ENCODE measurements around the gene SPAG7. TPM values are rescaled to one million over a fixed set of nuclear protein-coding genes. Genes with fewer than 3 reads are reported as not detected.

The SPAG7 gene
- total and polyA plus RNA-seq, 4 donors: 63.8 to 101 (median 75.8) TPM

DNA sequence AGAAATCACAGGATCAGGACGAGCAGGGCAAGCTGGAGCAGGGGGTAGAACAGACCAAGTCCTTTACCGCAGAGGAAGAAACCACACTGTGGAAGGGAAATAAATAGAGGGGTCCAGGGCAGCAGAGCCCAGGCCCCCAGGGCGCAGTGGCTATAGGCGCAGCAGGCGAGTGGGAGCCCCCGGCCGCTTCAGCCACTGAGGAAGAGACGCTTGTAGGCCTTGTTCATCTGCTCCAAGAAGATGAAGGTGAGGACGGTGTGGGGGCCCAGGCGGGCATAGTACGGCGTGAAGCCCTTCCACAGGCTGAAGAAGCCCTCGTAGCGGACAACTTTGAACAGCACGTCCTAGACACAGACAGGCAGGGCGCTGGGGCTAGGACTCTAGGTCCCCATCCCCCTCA is 30.1 kb downstream of the SPAG7 start:
- peaks cover 4 to 34% (median 13%) of the 10 kb centered on the region in 5 donors for H3K4me1 ChIP-seq (ENCODE audit: control insufficient read depth in 5 of 5, insufficient read depth in 5 of 5, low read length in 5 of 5)
- 94 to 96% methylated on average over 16 of the region's 16 CpGs for WGBS, 2 donors

DNA sequence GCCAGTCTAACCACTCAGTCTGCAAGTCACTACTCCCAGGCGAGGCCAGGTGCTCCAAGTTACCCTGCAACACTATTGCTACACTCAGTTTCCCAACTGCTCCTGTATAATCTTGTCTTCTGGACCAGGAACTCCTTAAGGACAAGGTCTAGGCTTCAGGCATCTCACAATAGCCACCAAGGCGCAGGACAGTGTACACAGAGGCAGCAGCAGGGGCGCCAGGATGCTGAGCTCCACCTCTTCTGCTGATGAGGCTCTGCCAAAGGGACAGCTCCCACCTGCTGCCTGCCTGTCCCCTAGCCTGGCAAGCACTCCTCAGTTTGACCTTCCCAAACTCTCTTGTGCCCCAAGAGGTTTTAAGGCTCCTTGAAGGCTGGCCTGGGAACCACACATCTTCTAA is 31.2 kb downstream of the SPAG7 start:
- TF ChIP-seq, protein P1, sequence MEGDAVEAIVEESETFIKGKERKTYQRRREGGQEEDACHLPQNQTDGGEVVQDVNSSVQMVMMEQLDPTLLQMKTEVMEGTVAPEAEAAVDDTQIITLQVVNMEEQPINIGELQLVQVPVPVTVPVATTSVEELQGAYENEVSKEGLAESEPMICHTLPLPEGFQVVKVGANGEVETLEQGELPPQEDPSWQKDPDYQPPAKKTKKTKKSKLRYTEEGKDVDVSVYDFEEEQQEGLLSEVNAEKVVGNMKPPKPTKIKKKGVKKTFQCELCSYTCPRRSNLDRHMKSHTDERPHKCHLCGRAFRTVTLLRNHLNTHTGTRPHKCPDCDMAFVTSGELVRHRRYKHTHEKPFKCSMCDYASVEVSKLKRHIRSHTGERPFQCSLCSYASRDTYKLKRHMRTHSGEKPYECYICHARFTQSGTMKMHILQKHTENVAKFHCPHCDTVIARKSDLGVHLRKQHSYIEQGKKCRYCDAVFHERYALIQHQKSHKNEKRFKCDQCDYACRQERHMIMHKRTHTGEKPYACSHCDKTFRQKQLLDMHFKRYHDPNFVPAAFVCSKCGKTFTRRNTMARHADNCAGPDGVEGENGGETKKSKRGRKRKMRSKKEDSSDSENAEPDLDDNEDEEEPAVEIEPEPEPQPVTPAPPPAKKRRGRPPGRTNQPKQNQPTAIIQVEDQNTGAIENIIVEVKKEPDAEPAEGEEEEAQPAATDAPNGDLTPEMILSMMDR (IDR thresholded peaks at IDR 0.05; ENCODE audit: control extremely low read depth, extremely low read depth): no peak
- H3K27ac ChIP-seq (ENCODE audit: low read depth in 1 of 2, low read length in 1 of 2): no peak overlapping the region
- no peak for DNase-seq
- H3K9ac ChIP-seq (ENCODE audit: insufficient read depth in 1 of 2, low read length in 2 of 2): no peak overlapping the region
- no peaks in the 10 kb centered on the region for H3K27me3 ChIP-seq (ENCODE audit: control insufficient read depth in 3 of 3, insufficient read depth in 3 of 3, low read length in 2 of 3)
- WGBS, 2 donors: 92% methylated on average over 3 of the region's 3 CpGs
- H3K4me1 ChIP-seq (ENCODE audit: control insufficient read depth in 5 of 5, insufficient read depth in 5 of 5, low read length in 5 of 5): peaks cover 4 to 29% (median 10%) of the 10 kb centered on the region in 5 donors
- no peak overlapping the region for H3K4me3 ChIP-seq
- ATAC-seq (ENCODE audit: insufficient read depth, low FRiP score): no peak
- no peaks in the 10 kb centered on the region for H3K9me3 ChIP-seq (ENCODE audit: control insufficient read depth in 4 of 4, insufficient read depth in 3 of 4, low read length in 3 of 4)
- H3K36me3 ChIP-seq (ENCODE audit: control insufficient read depth in 4 of 4, insufficient read depth in 4 of 4, low read length in 4 of 4): peaks cover 0 to 13% (median 10%) of the 10 kb centered on the region in 4 donors

More for the DNA sequence above, 30.1 kb downstream of the SPAG7 start:
- TF ChIP-seq, protein P1 (IDR thresholded peaks at IDR 0.05; ENCODE audit: control extremely low read depth, extremely low read depth): no peak
- no peak overlapping the region for H3K27ac ChIP-seq (ENCODE audit: low read depth in 1 of 2, low read length in 1 of 2)
- no peak overlapping the region for H3K4me3 ChIP-seq
- H3K9me3 ChIP-seq (ENCODE audit: control insufficient read depth in 4 of 4, insufficient read depth in 3 of 4, low read length in 3 of 4): no peaks in the 10 kb centered on the region
- H3K9ac ChIP-seq (ENCODE audit: insufficient read depth in 1 of 2, low read length in 2 of 2): no peak overlapping the region
- ATAC-seq (ENCODE audit: insufficient read depth, low FRiP score): no peak
- peaks cover under 1 to 16% (median 12%) of the 10 kb centered on the region in 4 donors for H3K36me3 ChIP-seq (ENCODE audit: control insufficient read depth in 4 of 4, insufficient read depth in 4 of 4, low read length in 4 of 4)
- no peaks in the 10 kb centered on the region for H3K27me3 ChIP-seq (ENCODE audit: control insufficient read depth in 3 of 3, insufficient read depth in 3 of 3, low read length in 2 of 3)
- DNase-seq: no peak

DNA sequence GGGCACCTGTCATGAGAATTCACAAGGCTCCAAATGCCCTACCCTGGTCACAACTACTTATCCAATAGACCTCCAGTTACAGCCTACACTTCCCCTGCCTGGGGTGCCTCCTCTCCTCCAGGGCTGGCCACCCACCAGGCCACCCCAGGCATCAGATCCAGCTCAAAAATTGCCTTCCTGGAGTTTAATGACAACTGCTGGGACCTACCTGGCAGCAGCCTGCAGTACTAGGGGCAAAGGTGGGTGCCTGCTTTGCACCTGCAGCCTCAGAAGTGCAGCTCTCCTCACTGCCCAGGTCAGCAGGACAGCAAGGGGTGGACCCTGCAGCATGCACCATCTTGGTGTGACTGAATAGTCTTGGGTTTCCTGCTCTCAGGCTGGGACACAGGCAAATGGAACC is 32.0 kb downstream of the SPAG7 start:
- H3K4me3 ChIP-seq: no peak overlapping the region
- TF ChIP-seq, protein P1 (IDR thresholded peaks at IDR 0.05; ENCODE audit: control extremely low read depth, extremely low read depth): no peak
- no peak for ATAC-seq (ENCODE audit: insufficient read depth, low FRiP score)
- H3K27me3 ChIP-seq (ENCODE audit: control insufficient read depth in 3 of 3, insufficient read depth in 3 of 3, low read length in 2 of 3): no peaks in the 10 kb centered on the region
- no peaks in the 10 kb centered on the region for H3K9me3 ChIP-seq (ENCODE audit: control insufficient read depth in 4 of 4, insufficient read depth in 3 of 4, low read length in 3 of 4)
- no peak overlapping the region for H3K9ac ChIP-seq (ENCODE audit: insufficient read depth in 1 of 2, low read length in 2 of 2)
- H3K36me3 ChIP-seq (ENCODE audit: control insufficient read depth in 4 of 4, insufficient read depth in 4 of 4, low read length in 4 of 4): peaks cover 0 to 13% (median 10%) of the 10 kb centered on the region in 4 donors
- peaks cover 4 to 21% (median 7%) of the 10 kb centered on the region in 5 donors for H3K4me1 ChIP-seq (ENCODE audit: control insufficient read depth in 5 of 5, insufficient read depth in 5 of 5, low read length in 5 of 5)
- peak overlapping the region in 1 of 2 donors; percentile 37 for H3K27ac ChIP-seq (ENCODE audit: low read depth in 1 of 2, low read length in 1 of 2)
- no peak for DNase-seq

Data from lung (tissue), 12 donors.